Mesendoderm (in vitro differentiated cells): ENCODE data around the gene TIAM1.

Source experiments
- DNase-seq: peaks from one replicate; pipeline ENCODE4 v3.0.0; 2013
- H2AK5ac ChIP-seq: 2 replicates; pipeline ENCODE4 v1.6.1; 2013; ENCODE audit warnings: low read length, inconsistent platforms
- H2BK120ac ChIP-seq: 2 replicates; pipeline ENCODE4 v1.6.1; 2013; ENCODE audit warnings: low read depth, mild to moderate bottlenecking, low read length, moderate library complexity, mixed read lengths
- H2BK15ac ChIP-seq: replicated peaks from 2 replicates; pipeline ENCODE4 v1.6.1; 2013; ENCODE audit warnings: low read depth, mild to moderate bottlenecking, moderate library complexity
- H2BK5ac ChIP-seq: 2 replicates; pipeline ENCODE4 v1.6.1; 2013; ENCODE audit warnings: low read length, inconsistent platforms
- H3K18ac ChIP-seq: 2 replicates; pipeline ENCODE4 v1.6.1; 2013; ENCODE audit warnings: mild to moderate bottlenecking, low read length, mixed read lengths
- H3K23ac ChIP-seq: one replicate; pipeline ENCODE4 v1.6.1; 2013; ENCODE audit warnings: low read length
- H3K27ac ChIP-seq: 2 replicates; pipeline ENCODE4 v1.5.1; 2013; ENCODE audit warnings: low read depth, mild to moderate bottlenecking, inconsistent platforms, low read length, moderate library complexity
- H3K27me3 ChIP-seq: 2 replicates; pipeline ENCODE4 v1.6.1; 2013; ENCODE audit warnings: low read length, control low read depth, mild to moderate bottlenecking, inconsistent platforms; ENCODE audit not compliant: insufficient read depth, poor library complexity
- H3K36me3 ChIP-seq: 2 replicates; pipeline ENCODE4 v1.6.1; 2013; ENCODE audit warnings: low read length, inconsistent platforms; ENCODE audit not compliant: control insufficient read depth, insufficient read depth
- H3K4ac ChIP-seq: one replicate; pipeline ENCODE4 v1.6.1; 2013; ENCODE audit warnings: low read depth, mild to moderate bottlenecking, low read length, moderate library complexity
- H3K4me1 ChIP-seq: 2 replicates; pipeline ENCODE4 v1.6.1; 2013; ENCODE audit warnings: low read depth, low read length, inconsistent platforms; ENCODE audit not compliant: control insufficient read depth
- H3K4me2 ChIP-seq: 2 replicates; pipeline ENCODE4 v1.6.1; 2013; ENCODE audit warnings: low read length
- H3K4me3 ChIP-seq: 2 replicates; pipeline ENCODE4 v1.5.1; 2013; ENCODE audit warnings: mild to moderate bottlenecking, low read length
- H3K56ac ChIP-seq: one replicate; pipeline ENCODE4 v1.6.1; 2013; ENCODE audit warnings: low read length
- H3K79me1 ChIP-seq: 2 replicates; pipeline ENCODE4 v1.6.1; 2013; ENCODE audit warnings: low read length, inconsistent platforms
- H3K79me2 ChIP-seq: 2 replicates; pipeline ENCODE4 v1.6.1; 2013; ENCODE audit warnings: mild to moderate bottlenecking, low read length; ENCODE audit not compliant: control insufficient read depth, insufficient read depth
- H3K9ac ChIP-seq: 2 replicates; pipeline ENCODE4 v1.6.1; 2013; ENCODE audit warnings: low read length, inconsistent platforms
- H4K5ac ChIP-seq: one replicate; pipeline ENCODE4 v1.6.1; 2013; ENCODE audit warnings: low read length
- H4K8ac ChIP-seq: one replicate; pipeline ENCODE4 v1.6.1; 2013; ENCODE audit warnings: low read depth, mild to moderate bottlenecking, control low read depth, low read length, moderate library complexity
- WGBS: extraction: QIAGEN DNeasy Blood & Tissue Kit; methylation state at CpG from one replicate; pipeline ENCODE4 v1.1.7; 2013; ENCODE audit warnings: low lambda C conversion rate, missing lambda C conversion rate; ENCODE audit not compliant: insufficient coverage; ENCODE audit errors: extremely low coverage; 5-methylcytosine and 5-hydroxymethylcytosine counted together

TIAM1 gene

GRCh38 chr21:31262728-31263127 is 81.3 kb downstream of the TIAM1 start:
- Histone ChIP-seq H3K79me1 (peaks cover 5% of the 10 kb centered on the region), H3K9ac (no peak overlapping the region), H4K8ac (no peak overlapping the region), H3K4me1 (no peaks in the 10 kb centered on the region), H2BK15ac (no peak overlapping the region), H2BK5ac (no peak overlapping the region), H3K27me3 (no peaks in the 10 kb centered on the region), H3K56ac (no peak overlapping the region), H4K5ac (no peak overlapping the region), H3K36me3 (no peaks in the 10 kb centered on the region), H3K23ac (no peak overlapping the region), H2BK120ac (no peak overlapping the region), H3K4ac (no peak overlapping the region), H3K4me2 (no peak overlapping the region), H3K27ac (no peak overlapping the region), H3K4me3 (no peak overlapping the region), H3K79me2 (no peaks in the 10 kb centered on the region), H3K18ac (no peak overlapping the region), H2AK5ac (no peak overlapping the region)
- WGBS: no CpG with 5 or more reads among the region's 4 CpGs
- no peak for DNase-seq

- H3K18ac ChIP-seq: no peak overlapping the region
- H4K5ac ChIP-seq: no peak overlapping the region
- H3K36me3 ChIP-seq: no peaks in the 10 kb centered on the region
- no peaks in the 10 kb centered on the region for H3K4me1 ChIP-seq
- WGBS: no CpG with 5 or more reads among the region's 8 CpGs
- H3K79me2 ChIP-seq: no peaks in the 10 kb centered on the region
- no peak overlapping the region for H3K23ac ChIP-seq
- H3K4me2 ChIP-seq: no peak overlapping the region
- H3K4ac ChIP-seq: no peak overlapping the region
- H3K9ac ChIP-seq: no peak overlapping the region
- no peak overlapping the region for H2AK5ac ChIP-seq
- no peak overlapping the region for H4K8ac ChIP-seq
- H2BK5ac ChIP-seq: no peak overlapping the region
- H3K27me3 ChIP-seq: no peaks in the 10 kb centered on the region
- peaks cover 5% of the 10 kb centered on the region for H3K79me1 ChIP-seq
- H3K56ac ChIP-seq: no peak overlapping the region
- no peak overlapping the region for H3K4me3 ChIP-seq
- no peak overlapping the region for H3K27ac ChIP-seq
- no peak overlapping the region for H2BK120ac ChIP-seq
- no peak for DNase-seq
- no peak overlapping the region for H2BK15ac ChIP-seq
Observed at GRCh38 chr21:31261759-31262158, 82.3 kb downstream of the TIAM1 start.

- Histone ChIP-seq H3K18ac (no peak overlapping the region), H3K4me1 (no peaks in the 10 kb centered on the region), H2BK15ac (no peak overlapping the region), H3K27ac (no peak overlapping the region), H3K23ac (no peak overlapping the region), H2AK5ac (no peak overlapping the region), H3K36me3 (no peaks in the 10 kb centered on the region), H3K27me3 (no peaks in the 10 kb centered on the region), H3K79me2 (no peaks in the 10 kb centered on the region), H2BK5ac (no peak overlapping the region), H4K5ac (no peak overlapping the region), H3K4me2 (no peak overlapping the region), H3K4me3 (no peak overlapping the region), H3K79me1 (peaks cover 5% of the 10 kb centered on the region), H3K9ac (no peak overlapping the region), H4K8ac (no peak overlapping the region), H3K56ac (no peak overlapping the region), H2BK120ac (no peak overlapping the region), H3K4ac (no peak overlapping the region)
- no CpG with 5 or more reads among the region's 4 CpGs for whole genome bisulfite sequencing
- DNase-seq: no peak
Observed at GRCh38 chr21:31260790-31261189, 83.3 kb downstream of the TIAM1 start.

GRCh38 chr21:31258073-31258472 is 86.0 kb downstream of the TIAM1 start:
- Histone ChIP-seq H4K8ac (no peak overlapping the region), H3K9ac (no peak overlapping the region), H3K36me3 (no peaks in the 10 kb centered on the region), H2BK120ac (no peak overlapping the region), H3K79me1 (peaks cover 2% of the 10 kb centered on the region), H3K79me2 (no peaks in the 10 kb centered on the region), H3K4me2 (no peak overlapping the region), H2BK5ac (no peak overlapping the region), H3K27ac (no peak overlapping the region), H3K27me3 (no peaks in the 10 kb centered on the region), H3K4ac (no peak overlapping the region), H3K4me1 (peaks cover 3% of the 10 kb centered on the region), H2BK15ac (no peak overlapping the region), H3K23ac (no peak overlapping the region), H3K4me3 (no peak overlapping the region), H2AK5ac (no peak overlapping the region), H3K56ac (no peak overlapping the region), H4K5ac (no peak overlapping the region), H3K18ac (no peak overlapping the region)
- no peak for DNase-seq
- no CpG with 5 or more reads among the region's 4 CpGs for WGBS

GRCh38 chr21:31257265-31257664 is 86.8 kb downstream of the TIAM1 start:
- H3K27ac ChIP-seq: no peak overlapping the region
- H3K79me2 ChIP-seq: no peaks in the 10 kb centered on the region
- no peak overlapping the region for H2BK15ac ChIP-seq
- peaks cover 2% of the 10 kb centered on the region for H3K79me1 ChIP-seq
- H3K4me3 ChIP-seq: no peak overlapping the region
- H3K4ac ChIP-seq: no peak overlapping the region
- no peak overlapping the region for H3K4me2 ChIP-seq
- H3K23ac ChIP-seq: no peak overlapping the region
- H2BK5ac ChIP-seq: no peak overlapping the region
- H2AK5ac ChIP-seq: no peak overlapping the region
- peaks cover 5% of the 10 kb centered on the region for H3K4me1 ChIP-seq
- no CpG with 5 or more reads among the region's 3 CpGs for WGBS
- no peaks in the 10 kb centered on the region for H3K27me3 ChIP-seq
- no peak overlapping the region for H3K18ac ChIP-seq
- no peak overlapping the region for H4K5ac ChIP-seq
- no peaks in the 10 kb centered on the region for H3K36me3 ChIP-seq
- DNase-seq: no peak
- no peak overlapping the region for H3K9ac ChIP-seq
- H2BK120ac ChIP-seq: no peak overlapping the region
- no peak overlapping the region for H4K8ac ChIP-seq
- no peak overlapping the region for H3K56ac ChIP-seq

GRCh38 chr21:31255896-31256295 is 88.2 kb downstream of the TIAM1 start:
- Histone ChIP-seq H3K18ac (no peak overlapping the region), H4K8ac (no peak overlapping the region), H3K56ac (no peak overlapping the region), H3K4ac (no peak overlapping the region), H2BK5ac (no peak overlapping the region), H3K9ac (no peak overlapping the region), H4K5ac (no peak overlapping the region), H2BK15ac (no peak overlapping the region), H3K4me3 (no peak overlapping the region), H3K27me3 (no peaks in the 10 kb centered on the region), H3K79me1 (no peaks in the 10 kb centered on the region), H3K23ac (no peak overlapping the region), H3K4me1 (peaks cover 5% of the 10 kb centered on the region), H3K79me2 (no peaks in the 10 kb centered on the region), H3K27ac (no peak overlapping the region), H2BK120ac (no peak overlapping the region), H3K36me3 (no peaks in the 10 kb centered on the region), H3K4me2 (no peak overlapping the region), H2AK5ac (no peak overlapping the region)
- DNase-seq: no peak
- WGBS: no CpG with 5 or more reads among the region's 2 CpGs
